Measurements from ENCODE around the gene LRRC8A. TPM values are rescaled to one million over a fixed set of nuclear protein-coding genes. Genes with fewer than 3 reads are reported as not detected.

The LRRC8A gene
- total RNA-seq, 4 donors from 2014 or later: 39.5 to 94.2 (median 55.6) TPM

GRCh38 chr9:128919402-128920089, 37.6 kb downstream of the LRRC8A start:
- TF ChIP-seq POLR2AphosphoS5 (IDR thresholded peaks at IDR 0.05) (no peak), CTCF (IDR thresholded peaks at IDR 0.05) (no peak), POLR2A (IDR thresholded peaks at IDR 0.05; ENCODE audit: low read depth) (no peak), EP300 (IDR thresholded peaks at IDR 0.05) (no peak)
- intact Hi-C loops (cut with DNase I): loop anchor here (5.0 kb wide), 1 partner anchor 37 kb away; the partner anchor contains the start of genes KYAT1 and LRRC8A
- H3K27me3 ChIP-seq: no peaks in the 10 kb centered on the region
- H3K27ac ChIP-seq (replicated peaks in 1 of 4): peak overlapping the region; percentile 51 to 86 (median 84)
- H3K9me3 ChIP-seq: no peaks in the 10 kb centered on the region
- peaks cover 66 to 85% (median 82%) of the 10 kb centered on the region in 4 donors for H3K4me1 ChIP-seq
- WGBS: 70% methylated on average over 10 of the region's 14 CpGs
- H3K36me3 ChIP-seq: peaks cover 0 to 42% (median 27%) of the 10 kb centered on the region in 4 donors
- no peak overlapping the region for H3K4me3 ChIP-seq
- DNase-seq (ENCODE audit: extremely low spot score): no peak

DNA sequence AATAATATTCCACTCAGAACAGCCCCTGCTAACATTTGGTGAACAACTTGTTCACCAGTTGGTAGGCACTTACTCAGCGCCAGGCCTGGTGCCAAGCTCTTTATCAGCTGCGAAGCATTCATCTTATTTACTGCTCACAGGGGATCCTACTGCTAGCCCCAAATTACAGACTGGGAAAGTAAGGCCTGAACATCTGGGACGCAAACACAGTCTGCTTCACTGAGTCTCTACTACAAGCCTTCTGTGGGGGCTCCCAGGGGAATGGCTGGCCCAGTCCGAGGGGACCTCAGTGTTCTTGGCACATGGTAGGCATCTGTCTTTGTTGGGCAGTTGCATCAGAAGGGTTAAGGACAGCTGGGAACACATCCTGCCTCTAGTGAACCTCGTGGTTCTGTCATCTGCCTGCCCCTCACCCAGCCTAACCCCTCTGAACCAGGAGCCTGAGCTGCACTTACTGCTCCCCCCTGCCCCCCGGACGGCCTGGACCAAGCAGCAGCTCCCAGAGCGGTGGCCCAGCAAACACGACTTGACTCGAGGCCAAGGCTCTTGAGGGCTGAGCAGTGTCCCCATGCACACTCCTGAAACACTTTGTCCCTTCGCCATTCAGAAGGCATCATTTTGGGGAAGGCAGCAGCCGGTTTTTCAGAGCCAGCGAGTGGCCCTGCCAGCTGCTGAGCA, 38.6 kb downstream of the LRRC8A start, which contains the start of gene PHYHD1:
PHYHD1 (plus strand) TSS at position 602 of the 678 bp plus-strand sequence. CDS start 1,342 bp downstream, outside the sequence.
- TF ChIP-seq POLR2A (IDR thresholded peaks at IDR 0.05; ENCODE audit: low read depth) (no peak), POLR2AphosphoS5 (IDR thresholded peaks at IDR 0.05) (peak; percentile 24 to 60), CTCF (IDR thresholded peaks at IDR 0.05) (no peak), EP300 (IDR thresholded peaks at IDR 0.05) (peak; percentile 70)
- intact Hi-C loops (cut with DNase I): loop anchor here (5.0 kb wide), 1 partner anchor 38 kb away; the partner anchor contains the start of genes KYAT1 and LRRC8A
- Histone ChIP-seq H3K4me3 (peak within 1 kb of the TSS; percentile 61 to 69 (median 66)), H3K36me3 (peaks cover 0 to 34% (median 20%) of the 10 kb centered on the region in 4 donors), H3K9me3 (no peaks in the 10 kb centered on the region), H3K4me1 (peaks cover 59 to 76% (median 72%) of the 10 kb centered on the region in 4 donors), H3K27me3 (no peaks in the 10 kb centered on the region), H3K27ac (replicated peaks in 1 of 4) (peak within 1 kb of the TSS; percentile 83 to 89 (median 86))
- WGBS: 69% methylated on average over 11 of the region's 13 CpGs
- no peak for DNase-seq (ENCODE audit: extremely low spot score)

GRCh38 chr9:128921881-128922763, 40.2 kb downstream of the LRRC8A start:
- TF ChIP-seq POLR2AphosphoS5 (IDR thresholded peaks at IDR 0.05) (peak in 1 of 2 donors; percentile 9), CTCF (IDR thresholded peaks at IDR 0.05) (peak in 2 of 3 experiments; percentile 9 to 13), EP300 (IDR thresholded peaks at IDR 0.05) (no peak)
- Histone ChIP-seq H3K4me3 (peak overlapping the region; percentile 61 to 69 (median 66)), H3K36me3 (peaks cover 0 to 21% (median 9%) of the 10 kb centered on the region in 4 donors), H3K27me3 (no peaks in the 10 kb centered on the region), H3K27ac (replicated peaks in 1 of 4) (peak overlapping the region; percentile 83 to 89 (median 86)), H3K9me3 (no peaks in the 10 kb centered on the region), H3K4me1 (peaks cover 43 to 60% (median 56%) of the 10 kb centered on the region in 4 donors)
- no peak for DNase-seq (ENCODE audit: extremely low spot score)
- intact Hi-C loops (cut with DNase I): loop anchor here (5.0 kb wide), 1 partner anchor 40 kb away; the partner anchor contains the start of genes KYAT1 and LRRC8A
- 16% methylated on average over 24 of the region's 32 CpGs for WGBS

DNA sequence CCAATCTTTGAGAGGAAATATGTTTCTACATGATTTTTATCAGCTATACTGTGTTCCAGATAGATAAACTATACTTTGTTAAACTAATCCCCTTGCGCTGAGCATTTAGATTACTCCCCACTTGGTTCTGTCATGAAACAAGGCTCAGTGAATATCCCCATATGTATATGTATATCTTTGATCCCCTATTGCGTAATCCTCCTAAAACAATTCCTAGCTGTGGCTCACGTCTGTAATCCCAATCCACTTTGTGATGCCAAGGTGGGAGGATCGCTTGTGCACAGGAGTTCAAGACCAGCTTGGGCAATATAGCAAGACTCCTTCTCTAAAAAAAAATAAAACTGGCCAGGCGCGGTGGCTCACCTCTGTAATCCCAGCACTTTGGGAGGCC, 41.6 kb downstream of the LRRC8A start:
- Histone ChIP-seq H3K9me3 (no peaks in the 10 kb centered on the region), H3K27ac (replicated peaks in 1 of 4) (no peak overlapping the region), H3K4me1 (peaks cover 37 to 62% (median 58%) of the 10 kb centered on the region in 4 donors), H3K27me3 (no peaks in the 10 kb centered on the region), H3K36me3 (peaks cover 0 to 9% (median 2%) of the 10 kb centered on the region in 4 donors), H3K4me3 (no peak overlapping the region)
- no peak for DNase-seq (ENCODE audit: extremely low spot score)
- intact Hi-C loops (cut with DNase I): loop anchor here (5.0 kb wide), 1 partner anchor 41 kb away; the partner anchor contains the start of genes KYAT1 and LRRC8A
- WGBS: 91% methylated on average over 6 of the region's 6 CpGs
- TF ChIP-seq POLR2AphosphoS5 (IDR thresholded peaks at IDR 0.05) (no peak), CTCF (IDR thresholded peaks at IDR 0.05) (no peak), EP300 (IDR thresholded peaks at IDR 0.05) (no peak), POLR2A (IDR thresholded peaks at IDR 0.05; ENCODE audit: low read depth) (no peak)
